ENCODE results near the gene PRORP.
"Not testable (repeated sequence)": the region's sequence is repeated elsewhere in the genome, so short reads cannot be mapped to it uniquely, and the experiment has no call there.

The PRORP gene

DNA sequence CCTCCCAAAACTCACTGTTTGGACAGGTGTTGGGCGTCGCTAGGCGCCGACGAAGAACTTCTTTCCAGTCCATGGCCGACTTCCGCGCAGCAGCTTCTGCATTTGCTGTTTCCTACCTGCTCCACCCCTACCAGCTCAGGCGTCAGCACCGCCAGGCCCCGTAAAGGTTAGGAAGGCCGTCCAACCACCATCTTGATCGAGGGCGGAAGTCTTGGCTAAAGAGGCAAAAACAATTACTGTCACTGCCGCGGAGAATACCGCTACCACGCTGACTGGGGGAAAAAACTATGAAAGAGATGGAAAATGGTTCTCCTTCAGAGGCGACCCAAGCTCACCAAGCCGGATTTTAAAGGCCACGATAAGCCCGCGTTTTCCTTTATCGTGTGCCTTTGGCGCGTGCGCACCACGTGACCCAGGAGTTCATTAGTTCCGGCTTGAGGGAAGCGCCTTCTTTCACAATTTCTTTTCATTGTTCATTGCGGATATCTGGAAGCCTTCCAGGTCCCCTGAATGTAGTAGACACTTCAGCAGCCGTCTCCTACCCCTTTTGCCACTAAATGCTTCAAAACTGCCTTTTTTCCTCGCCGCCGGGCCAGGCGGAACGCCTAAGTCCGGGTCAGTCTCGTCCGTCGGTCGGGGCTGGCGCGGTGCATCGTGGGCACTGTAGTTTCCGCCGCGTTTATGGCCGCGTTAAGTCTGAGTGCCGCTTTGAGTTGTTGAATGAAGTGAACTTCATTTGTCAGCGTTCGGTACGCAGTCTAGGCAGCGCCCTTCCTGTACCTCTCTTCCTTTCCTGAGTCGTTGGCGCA is at the start of gene PRORP, which contains the start of gene PPP2R3C:
TSS of gene PRORP (plus strand) at position 666 of the 809 bp plus-strand sequence. CDS start 694 bp downstream, outside the sequence.
TSS of gene PPP2R3C (minus strand) at position 104 of the 809 bp plus-strand sequence. CDS start at position 73, 31 bp downstream.
- DNase-seq = peak; percentile 94

DNA sequence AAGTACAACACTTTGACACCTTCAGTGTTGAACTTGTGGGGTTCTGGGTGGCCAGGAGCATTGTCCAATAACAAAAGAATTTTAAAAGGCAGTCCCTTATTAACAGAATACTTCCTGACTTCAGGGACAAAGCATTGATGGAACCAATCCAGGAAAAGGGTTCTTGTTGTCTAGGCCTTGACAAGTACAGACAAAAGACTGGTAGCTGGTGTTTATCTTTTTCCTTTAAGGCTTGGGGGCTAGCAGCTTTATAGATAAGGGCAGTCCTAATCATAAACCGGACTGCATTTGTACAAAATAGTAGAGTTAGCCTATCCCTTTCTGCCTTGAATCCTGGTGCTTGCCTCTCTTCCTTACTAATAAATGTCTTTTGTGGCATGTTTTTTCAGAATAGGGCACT is 48.9 kb upstream of the PRORP start:
- DNase-seq = no peak

DNA sequence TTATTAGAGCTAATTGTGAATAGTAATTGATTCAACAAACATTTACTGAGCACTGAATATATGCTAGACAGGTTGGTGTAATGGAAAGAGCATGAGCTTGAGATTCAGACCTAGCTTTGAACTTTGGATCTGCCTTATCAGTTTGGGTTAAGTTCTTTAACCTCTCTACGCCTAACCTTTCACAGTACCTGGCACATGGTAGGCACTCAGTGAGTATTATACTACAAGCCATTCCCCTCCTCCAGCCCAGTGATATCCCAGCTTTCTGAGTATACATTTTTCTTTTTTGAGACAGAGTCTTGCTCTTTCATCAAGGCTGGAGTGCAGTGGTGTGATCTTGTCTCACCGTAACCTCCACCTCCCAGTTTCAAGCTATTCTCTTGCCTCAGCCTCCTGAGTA is 44.3 kb upstream of the PRORP start:
- no peak for DNase-seq

DNA sequence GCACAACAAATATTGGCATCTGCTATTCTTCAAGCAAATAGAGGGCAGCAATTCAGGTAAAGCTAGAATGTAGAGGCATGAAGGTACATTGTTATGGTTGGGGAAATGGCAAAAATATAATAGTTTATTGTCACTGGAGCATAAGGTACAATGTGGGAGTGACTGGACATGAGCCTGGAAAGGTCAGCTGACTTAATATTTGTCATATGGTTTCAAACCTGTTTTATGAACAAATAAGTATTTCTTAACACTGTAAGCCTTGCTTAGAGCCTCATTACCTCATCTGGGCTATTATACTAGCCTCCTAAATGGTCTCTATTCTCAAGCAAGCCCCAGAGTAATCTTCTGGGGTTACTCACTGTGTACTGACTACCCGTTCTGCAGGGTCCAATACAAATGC is 42.6 kb upstream of the PRORP start:
- DNase-seq = no peak

DNA sequence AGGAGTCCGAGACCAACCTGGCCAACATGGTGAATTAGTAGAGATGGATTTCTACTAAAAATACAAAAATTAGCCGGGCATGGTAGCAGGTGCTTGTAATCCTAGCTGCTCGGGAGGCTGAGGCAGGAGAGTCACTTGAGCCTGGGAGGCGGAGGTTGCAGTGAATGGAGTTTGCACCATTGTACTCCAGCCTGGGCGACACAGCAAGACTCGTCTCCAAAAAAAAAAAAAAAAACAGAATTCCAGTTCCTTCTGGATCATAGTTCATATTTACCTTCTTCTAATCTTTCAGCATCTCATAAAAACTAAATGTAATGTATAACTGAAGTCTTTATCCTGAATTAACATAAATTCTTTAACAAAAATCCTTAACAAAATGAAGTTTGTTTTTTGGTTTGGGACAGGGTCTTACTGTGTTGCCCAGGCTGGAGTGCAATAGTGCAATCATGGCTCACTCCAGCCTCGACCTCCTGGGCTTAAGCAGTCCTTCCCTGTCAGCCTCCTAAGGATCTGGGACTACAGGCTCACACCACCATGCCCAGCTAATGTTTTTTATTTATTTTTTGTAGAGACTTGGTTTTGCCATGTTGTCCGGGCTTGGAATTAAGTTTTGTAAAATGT is 38.7 kb upstream of the PRORP start:
- no peak for DNase-seq

DNA sequence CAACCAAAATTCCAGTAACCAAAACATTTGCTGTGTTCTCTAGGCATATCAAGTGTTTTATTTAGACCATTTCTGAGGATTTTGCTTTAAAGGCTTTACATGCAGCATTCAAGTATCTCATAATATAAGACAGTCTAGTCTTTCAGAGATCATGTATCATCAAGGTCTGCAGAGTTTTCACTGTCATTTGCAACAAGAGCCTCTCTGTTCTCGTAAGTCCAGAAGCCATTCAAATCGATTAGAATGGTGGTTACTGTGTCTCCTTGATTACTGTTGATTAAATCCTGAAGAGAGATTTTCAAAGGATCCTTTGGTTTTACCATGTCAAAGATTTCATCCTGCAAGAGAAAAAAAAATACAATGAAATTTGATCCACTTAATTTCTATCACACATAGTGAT is 36.9 kb upstream of the PRORP start:
- DNase-seq = no peak

DNA sequence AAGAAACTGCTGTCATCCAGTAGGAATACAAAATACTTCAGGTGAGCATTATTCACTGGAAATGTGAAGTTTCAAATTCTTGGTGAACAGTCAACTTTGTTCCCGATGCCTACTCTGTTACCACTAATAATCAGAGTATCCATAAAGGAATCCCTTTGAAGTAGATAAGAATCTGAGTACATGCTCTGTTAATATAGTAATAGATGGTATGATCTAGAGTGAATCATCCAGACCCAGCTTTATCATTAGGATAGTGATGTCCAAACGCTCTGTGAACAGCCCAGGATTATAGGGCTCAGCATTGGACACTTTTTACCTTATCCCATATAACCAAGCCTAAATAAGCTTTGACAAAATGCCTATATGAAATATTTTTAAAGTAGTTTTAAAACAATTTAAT is 33.8 kb upstream of the PRORP start:
- no peak for DNase-seq

DNA sequence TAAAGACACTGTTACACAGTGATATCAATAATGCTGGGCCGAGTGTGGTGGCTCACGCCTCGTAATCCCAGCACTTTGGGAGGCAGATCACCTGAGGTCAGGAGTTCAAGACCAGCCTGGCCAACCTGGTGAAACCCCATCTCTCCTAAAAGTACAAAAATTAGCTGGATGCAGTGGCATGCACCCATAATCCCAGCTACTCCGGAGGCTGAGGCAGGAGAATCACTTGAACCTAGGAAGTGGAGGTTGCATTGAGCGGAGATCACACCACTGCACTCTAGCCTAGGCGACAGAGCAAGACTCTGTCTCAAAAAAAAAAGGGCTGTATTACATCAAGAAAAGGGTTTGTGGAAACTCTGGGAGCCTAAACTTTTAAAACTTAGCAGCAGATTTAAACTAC is 27.7 kb upstream of the PRORP start:
- DNase-seq = not testable (repeated sequence)

DNA sequence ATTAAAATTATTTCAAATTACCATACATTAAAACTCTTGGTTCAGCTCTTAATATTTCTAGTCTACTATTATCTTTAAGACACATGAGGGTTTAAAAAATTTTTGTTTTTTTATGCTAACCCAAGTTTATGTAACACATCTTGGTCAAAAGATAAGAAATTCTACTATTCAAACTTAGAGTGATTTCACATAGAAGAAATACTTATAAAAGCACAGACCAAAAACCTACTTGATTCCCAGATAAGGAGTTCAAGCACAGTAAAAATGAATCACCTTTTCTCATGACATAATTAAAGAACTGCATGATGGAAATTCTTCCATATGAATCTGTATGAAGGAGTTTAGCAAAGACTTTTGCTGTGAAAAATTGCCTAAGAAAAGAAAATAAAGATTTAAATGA is 14.5 kb upstream of the PRORP start:
- DNase-seq = no peak

DNA sequence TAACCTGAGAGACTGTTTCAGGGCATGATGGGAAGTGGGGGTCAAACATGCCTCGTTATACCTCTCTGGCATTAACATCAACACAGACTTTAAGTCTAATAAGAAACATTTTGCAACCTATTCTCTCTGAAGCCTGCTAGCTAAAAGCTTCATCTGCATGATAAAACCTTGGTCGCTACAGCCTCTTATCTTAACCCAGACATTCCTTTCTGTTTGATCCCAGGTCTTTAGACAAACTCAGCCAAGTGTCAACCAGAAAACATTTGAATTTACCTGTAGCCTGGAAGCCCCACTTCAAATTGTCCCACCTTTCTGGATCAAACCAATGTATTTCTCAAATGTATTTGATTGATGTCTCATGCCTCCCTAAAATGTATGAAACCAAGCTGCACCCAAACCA is 9.7 kb upstream of the PRORP start:
- no peak for DNase-seq

DNA sequence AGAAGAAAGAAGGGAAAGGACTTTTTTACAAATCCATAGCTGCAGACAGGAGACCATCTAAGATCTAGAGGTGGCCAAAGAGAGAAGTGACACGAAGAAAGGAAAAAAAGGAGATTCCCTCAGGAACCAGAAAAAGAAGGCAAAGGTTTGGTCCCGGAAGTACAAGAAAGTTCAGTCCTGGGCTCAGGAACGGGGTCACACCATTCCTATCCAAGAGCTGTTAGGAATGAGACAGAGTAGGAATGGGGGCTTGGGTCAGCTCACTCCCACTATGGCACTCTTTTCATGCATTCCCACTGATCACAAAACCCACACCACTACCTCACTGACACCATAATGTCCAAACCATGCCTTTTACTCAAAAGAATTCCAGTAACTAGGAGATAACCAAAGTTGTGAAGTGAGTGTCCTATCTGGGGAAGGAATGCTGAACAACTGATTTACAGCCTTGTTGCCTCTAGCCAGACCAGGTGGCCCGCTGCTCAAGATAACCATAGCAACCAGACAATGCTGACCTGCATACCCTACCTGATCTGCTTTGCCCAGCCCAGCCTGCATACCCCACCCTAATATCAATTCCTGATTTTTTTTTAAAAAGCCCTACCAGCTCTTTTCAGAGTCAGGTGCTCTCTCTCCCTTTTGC is 8.9 kb upstream of the PRORP start:
- DNase-seq = no peak

DNA sequence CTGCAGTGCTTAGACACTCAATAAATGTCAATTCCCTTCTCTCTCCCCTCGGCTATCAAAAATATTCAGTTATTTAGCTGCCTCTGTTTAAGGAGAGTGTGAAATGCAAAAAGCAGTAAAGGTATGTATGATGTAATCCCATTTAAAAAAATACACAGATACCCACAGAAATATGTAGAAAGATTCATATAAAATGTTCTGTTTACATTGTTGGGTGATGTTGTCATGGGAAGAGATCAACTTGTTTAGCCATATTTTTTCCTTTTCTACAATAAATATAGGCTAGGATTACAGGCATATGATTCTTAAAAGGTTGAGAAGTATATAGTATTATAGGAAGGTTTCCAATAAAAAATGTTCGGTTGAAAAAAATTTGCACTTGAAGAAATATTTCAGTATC is 8.3 kb upstream of the PRORP start:
- no peak for DNase-seq

DNA sequence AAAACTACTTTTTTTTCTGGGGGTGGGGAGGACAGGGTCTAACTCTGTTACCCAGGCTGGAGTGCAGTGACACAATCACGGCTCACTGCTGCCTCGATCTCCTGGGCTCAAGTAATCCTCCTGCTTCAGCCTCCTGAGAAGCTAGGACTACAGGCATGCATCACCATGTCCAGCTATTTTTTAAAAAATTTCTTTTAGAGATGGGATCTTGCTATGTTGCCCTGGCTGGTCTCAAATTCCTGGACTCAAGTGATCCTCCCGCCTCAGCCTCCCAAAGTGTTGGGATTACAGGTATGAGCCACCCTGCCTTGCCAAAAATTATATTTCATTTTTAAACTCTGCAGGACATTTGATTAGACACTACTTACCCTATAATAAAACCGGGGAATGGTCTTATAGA is 6.1 kb upstream of the PRORP start:
- no peak for DNase-seq

DNA sequence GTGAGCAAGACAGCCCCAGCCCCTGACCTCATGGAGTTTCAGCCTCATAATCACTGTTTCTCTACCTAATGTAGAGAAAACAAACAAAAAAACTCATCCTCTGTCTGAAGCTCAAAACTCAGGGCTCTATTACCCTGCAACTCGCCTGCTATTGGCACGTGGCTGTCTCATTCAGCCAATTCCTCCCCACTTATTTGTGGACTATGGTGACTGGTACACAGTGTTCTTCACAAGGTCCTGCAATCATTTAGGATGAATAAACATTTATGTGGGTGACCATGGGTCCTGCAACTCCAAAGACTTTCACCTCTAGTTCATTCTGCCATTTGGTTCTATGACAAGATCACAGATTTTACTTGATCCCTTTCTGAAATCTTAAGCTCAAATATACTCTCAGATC is 5.2 kb upstream of the PRORP start:
- no peak for DNase-seq

DNA sequence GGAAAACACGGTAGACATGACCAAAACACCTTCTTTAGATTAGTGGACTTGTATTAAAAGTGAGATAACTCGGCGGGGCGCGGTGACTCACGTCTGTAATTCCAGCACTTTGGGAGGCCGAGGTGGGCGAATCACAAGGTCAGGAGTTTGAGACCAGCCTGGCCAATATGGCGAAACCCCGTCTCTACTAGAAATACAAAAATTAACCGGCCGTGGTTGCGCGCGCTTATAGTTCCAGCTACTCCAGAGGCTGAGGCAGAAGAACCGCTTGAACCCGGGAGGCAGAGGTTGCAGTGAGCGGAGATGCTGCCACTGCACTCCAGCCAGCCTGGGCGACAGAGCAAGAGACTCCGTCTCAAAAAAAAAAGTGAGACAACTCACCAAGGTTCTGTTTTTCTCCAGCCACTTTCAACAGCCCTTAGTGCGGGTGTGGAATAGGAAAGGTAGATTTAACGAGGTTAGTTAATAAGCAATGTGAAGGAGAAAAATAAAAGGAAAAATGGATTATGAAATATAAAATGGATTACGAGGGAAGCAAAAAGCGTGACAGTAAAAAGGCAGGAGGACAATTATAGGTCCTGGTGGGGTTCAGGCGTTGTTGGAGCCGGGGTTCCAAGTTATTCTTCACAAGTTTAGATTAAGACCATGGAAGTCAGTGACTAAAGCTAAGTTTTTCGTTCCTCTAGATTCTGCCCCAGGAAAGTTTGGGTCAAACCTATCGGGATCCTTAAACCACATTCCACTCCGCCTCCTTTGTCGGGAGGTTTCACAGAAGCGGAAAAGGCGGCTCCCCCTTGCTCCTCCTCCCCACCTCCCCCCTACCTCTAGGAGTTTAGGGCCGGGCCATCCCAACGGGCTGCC is 1.1 kb upstream of the PRORP start:
- no peak for DNase-seq

DNA sequence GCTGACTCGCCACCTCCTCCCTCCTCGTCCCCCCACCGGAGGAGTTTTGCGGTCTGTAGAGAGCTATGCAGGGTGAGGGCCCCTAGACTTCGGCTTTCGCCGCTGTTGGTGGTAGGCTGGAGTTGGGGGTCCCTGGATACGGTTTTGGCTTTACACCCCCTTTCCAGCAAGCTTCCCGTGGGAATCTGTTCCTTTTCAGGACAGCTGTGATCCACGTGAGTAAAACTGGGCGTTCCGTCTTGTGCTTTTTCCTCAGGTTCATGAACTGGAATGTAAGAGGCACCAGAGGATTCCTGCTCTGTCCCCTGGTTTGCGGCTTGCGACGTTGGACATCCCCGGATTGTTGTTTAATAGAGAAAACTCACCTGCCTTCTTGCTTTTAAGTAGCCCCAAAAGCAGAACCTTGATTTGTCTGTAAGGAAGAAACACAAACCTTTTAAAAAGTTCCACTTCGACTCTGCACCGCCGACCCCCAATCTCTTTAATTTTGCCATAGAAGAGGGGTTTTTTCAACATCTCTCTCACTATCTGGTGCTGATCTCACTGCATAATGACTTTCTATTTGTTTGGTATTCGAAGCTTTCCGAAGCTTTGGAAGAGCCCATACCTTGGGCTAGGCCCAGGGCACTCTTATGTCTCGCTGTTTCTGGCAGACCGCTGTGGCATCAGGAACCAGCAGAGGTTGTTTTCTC is 490 bp downstream of the PRORP start:
- DNase-seq = no peak

DNA sequence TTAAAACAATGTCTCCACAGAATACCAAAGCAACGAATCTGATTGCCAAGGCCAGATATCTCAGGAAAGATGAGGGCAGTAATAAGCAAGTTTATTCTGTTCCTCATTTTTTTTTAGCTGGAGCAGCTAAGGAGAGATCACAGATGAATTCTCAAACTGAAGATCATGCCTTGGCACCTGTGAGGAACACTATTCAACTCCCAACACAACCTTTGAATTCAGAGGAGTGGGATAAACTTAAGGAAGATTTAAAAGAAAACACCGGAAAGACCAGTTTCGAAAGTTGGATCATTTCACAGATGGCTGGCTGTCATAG is 994 bp downstream of the PRORP start:
- DNase-seq = no peak

DNA sequence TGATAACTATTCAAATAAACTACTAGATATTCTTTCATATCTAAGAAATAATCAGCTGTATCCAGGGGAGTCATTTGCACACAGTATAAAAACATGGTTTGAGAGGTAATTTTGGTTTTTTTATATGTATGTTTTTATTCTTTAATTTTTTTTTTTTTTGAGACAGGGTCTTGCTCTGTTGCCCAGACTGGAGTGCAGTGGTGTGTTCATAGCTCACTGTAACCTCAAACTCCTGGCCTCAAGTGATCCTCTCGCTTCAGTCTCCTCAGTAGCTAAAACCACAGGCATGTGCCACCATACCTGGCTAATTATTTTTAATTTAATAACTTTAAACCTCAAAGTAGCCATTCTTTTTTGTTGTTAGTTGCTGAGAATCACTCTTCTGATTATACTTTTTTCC is 1.8 kb downstream of the PRORP start:
- no peak for DNase-seq

DNA sequence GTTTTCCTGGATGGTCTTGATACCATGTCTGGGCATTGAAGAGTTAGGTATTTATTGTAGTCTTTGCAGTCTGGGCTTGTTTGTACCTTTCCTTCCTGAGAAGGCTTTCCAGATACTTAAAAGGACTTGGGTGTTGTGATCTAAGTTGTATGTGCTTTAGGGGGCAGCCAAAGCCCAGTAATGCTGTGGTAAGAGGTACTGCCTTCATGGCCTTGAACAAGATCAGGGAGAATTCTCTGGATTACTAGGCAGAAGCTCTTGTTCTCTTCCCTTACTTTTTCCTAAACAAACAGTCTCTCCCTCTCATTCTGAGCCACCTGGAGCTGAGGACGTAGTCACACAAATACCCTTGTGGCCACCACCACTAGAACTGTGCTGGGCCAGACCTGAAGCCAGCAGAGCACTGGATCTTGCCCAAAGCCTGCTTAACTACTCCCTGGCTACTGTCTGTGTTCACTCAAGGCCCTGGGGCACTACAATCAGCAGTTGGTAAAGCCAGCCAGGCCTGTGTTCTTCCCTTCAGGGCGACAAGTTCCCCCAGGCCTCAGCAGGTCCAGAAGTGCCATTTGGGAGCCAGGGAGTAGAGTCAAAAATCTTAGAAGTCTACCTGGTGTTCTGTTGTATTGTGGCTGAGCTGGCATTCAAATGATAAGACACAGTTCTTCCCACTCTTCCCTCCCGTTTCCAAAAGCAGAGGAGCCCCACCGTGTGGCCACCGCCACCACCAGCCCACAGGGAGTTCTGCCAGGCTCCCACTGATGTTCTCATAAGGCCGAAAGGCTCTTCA is 11.4 kb downstream of the PRORP start:
- DNase-seq = no peak

DNA sequence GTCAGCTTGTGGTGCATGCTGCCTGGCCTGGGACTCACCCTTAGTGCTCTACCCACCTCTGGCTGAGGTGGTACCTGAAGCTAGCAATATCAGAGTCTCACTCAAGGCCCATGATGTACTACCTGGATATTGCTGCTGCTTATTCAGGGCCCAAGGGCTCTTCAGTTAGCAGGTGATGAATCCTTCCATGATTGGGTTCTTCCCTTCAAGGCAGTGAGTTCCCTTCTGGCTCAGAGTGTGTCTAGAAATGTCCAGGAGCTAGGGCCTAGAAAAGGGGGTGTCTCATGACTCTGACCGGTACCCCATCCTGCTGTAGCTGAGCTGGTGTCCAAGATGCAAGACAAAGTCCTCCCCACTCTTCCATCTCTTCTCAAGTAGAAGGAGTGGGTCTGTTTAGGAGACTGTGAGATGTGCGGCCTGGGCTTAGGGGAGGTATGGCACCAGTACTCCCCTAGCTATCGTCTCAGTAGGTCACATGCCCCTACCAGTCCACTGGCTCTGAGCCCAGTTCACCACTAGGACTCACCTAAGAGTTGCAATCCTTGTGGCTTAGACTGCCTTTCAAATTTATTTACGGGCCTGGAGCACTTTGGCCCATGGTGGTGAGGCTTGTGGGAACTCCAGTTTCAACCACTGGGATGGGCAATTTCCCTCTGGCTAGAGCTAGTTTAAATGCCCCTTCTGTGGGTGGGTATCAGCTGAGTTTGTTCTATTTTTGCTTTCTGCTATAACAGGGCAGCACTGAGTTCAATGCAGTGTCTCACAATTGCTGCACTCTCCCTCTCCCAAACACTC is 12.2 kb downstream of the PRORP start:
- no peak for DNase-seq

DNA sequence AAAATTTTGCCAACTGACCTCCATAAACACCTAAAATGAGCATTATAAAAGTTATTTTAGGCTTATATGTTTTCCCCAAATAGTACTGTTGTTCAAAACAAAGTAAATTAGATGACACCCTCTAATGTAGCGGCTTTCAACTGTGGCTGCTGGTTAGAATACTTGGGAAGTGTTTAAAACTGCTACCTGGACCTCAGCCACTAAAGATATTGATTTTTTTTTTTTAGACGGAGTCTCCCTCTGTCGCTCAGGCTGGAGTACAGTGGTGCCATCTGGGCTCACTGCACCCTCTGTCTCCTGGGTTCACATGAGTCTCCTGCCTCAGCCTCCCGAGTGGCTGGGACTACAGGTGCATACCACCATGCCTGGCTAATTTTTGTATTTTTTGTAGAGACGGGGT is 16.2 kb downstream of the PRORP start:
- DNase-seq = no peak

All from NCI-H345 (cell line).